CD14-positive monocyte (primary cell): ENCODE results near the gene UST. TPM values are rescaled to one million over a fixed set of nuclear protein-coding genes. Genes with fewer than 3 reads are reported as not detected.
A peak's percentile ranks its signal among the peaks of the same experiment; 100 is the strongest.

Experiments
- DNase-seq, 3 donors: peaks; one replicate each; pipeline ENCODE4 v3.0.0-alpha.2; 2011 to 2022
- H2AFZ ChIP-seq: 2 replicates; pipeline ENCODE4 v1.6.0; 2012; ENCODE audit warnings: mild to moderate bottlenecking, low read depth, low read length, inconsistent platforms; ENCODE audit not compliant: insufficient read depth, poor library complexity, severe bottlenecking
- H3K27ac ChIP-seq, 2 donors: 1 replicate in 1 of 2; 2 replicates in 1 of 2; pipeline ENCODE4 v1.5.1; 2012 to 2013; ENCODE audit warnings: low read length in 2 of 2, control low read depth in 1 of 2, inconsistent platforms in 1 of 2, low read depth in 1 of 2, mild to moderate bottlenecking in 1 of 2
- H3K27me3 ChIP-seq, 2 donors: one replicate each; pipeline versions ENCODE4 v1.6.0 to v1.6.1; 2011 to 2013; ENCODE audit warnings: low read length in 2 of 2; ENCODE audit not compliant: control insufficient read depth in 2 of 2, insufficient read depth in 2 of 2
- H3K36me3 ChIP-seq, 2 donors: replicated peaks in 1 of 2; 1 replicate in 1 of 2; 2 replicates in 1 of 2; pipeline versions ENCODE4 v1.5.1 to v1.6.1; 2012 to 2013; ENCODE audit warnings: low read length in 2 of 2, control low read depth in 1 of 2, inconsistent platforms in 1 of 2, mild to moderate bottlenecking in 1 of 2; ENCODE audit not compliant: insufficient read depth in 2 of 2, control insufficient read depth in 1 of 2
- H3K4me1 ChIP-seq, 2 donors: 1 replicate in 1 of 2; 2 replicates in 1 of 2; pipeline versions ENCODE4 v1.5.1 to v1.6.1; 2012 to 2013; ENCODE audit warnings: low read length in 2 of 2, control low read depth in 1 of 2, inconsistent platforms in 1 of 2, mild to moderate bottlenecking in 1 of 2, moderate library complexity in 1 of 2; ENCODE audit not compliant: insufficient read depth in 2 of 2, control insufficient read depth in 1 of 2
- H3K4me2 ChIP-seq: replicated peaks from 2 replicates; pipeline ENCODE3; 2012; ENCODE audit warnings: low read length, moderate library complexity, mild to moderate bottlenecking; ENCODE audit not compliant: poor library complexity, severe bottlenecking; ENCODE audit errors: extremely low read depth
- H3K4me3 ChIP-seq, 3 experiments: fragments of 200-600 bp in 1 of 3; sonication (generic) in 1 of 3; replicated peaks in 1 of 3; 1 replicate in 2 of 3; 2 replicates in 1 of 3; pipeline ENCODE4 v1.5.1; 2011 to 2013; ENCODE audit warnings: low read length in 3 of 3, mild to moderate bottlenecking in 3 of 3, control low read depth in 2 of 3, low read depth in 2 of 3, inconsistent platforms in 1 of 3, moderate library complexity in 1 of 3
- H3K79me2 ChIP-seq: 2 replicates; pipeline ENCODE4 v1.6.0; 2012; ENCODE audit warnings: mild to moderate bottlenecking, control low read depth, inconsistent platforms, low read length, moderate library complexity; ENCODE audit not compliant: insufficient read depth
- H3K9ac ChIP-seq: 2 replicates; pipeline ENCODE4 v1.6.0; 2017; ENCODE audit warnings: low read length, mild to moderate bottlenecking; ENCODE audit not compliant: insufficient read depth, poor library complexity, severe bottlenecking
- H3K9me3 ChIP-seq, 2 donors: replicated peaks in 1 of 2; 1 replicate in 1 of 2; 2 replicates in 1 of 2; pipeline versions ENCODE4 v1.5.1 to v1.6.1; 2012 to 2013; ENCODE audit warnings: low read length in 2 of 2, control low read depth in 1 of 2; ENCODE audit not compliant: control insufficient read depth in 1 of 2, insufficient read depth in 1 of 2
- H4K20me1 ChIP-seq: 2 replicates; pipeline ENCODE4 v1.6.0; 2012; ENCODE audit warnings: mild to moderate bottlenecking, low read length, control low read depth, moderate library complexity; ENCODE audit not compliant: insufficient read depth
- H3K27ac Mint-ChIP-seq, 7 donors: one replicate each; pipeline ENCODE4 v1.8.0; 2020; ENCODE audit warnings: mild to moderate bottlenecking in 7 of 7, mixed read lengths in 7 of 7, moderate library complexity in 6 of 7, inconsistent platforms in 2 of 7
- H3K27me3 Mint-ChIP-seq, 3 donors: one replicate each; pipeline ENCODE4 v1.8.0; 2021 to 2022; ENCODE audit warnings: low read depth in 3 of 3, mild to moderate bottlenecking in 3 of 3, mixed read lengths in 3 of 3, moderate library complexity in 3 of 3, inconsistent platforms in 1 of 3
- H3K36me3 Mint-ChIP-seq, 2 donors: one replicate each; pipeline ENCODE4 v1.8.0; 2020; ENCODE audit warnings: mixed read lengths in 2 of 2, inconsistent platforms in 1 of 2, mild to moderate bottlenecking in 1 of 2
- H3K4me1 Mint-ChIP-seq: one replicate; pipeline ENCODE4 v1.8.0; 2020; ENCODE audit warnings: mild to moderate bottlenecking, mixed read lengths
- H3K4me3 Mint-ChIP-seq, 2 donors: one replicate each; pipeline ENCODE4 v1.8.0; 2020; ENCODE audit warnings: mild to moderate bottlenecking in 2 of 2, mixed read lengths in 2 of 2, moderate library complexity in 1 of 2
- H3K9me3 Mint-ChIP-seq, 7 donors: one replicate each; pipeline ENCODE4 v1.8.0; 2020 to 2022; ENCODE audit warnings: mixed read lengths in 7 of 7, mild to moderate bottlenecking in 6 of 7, moderate library complexity in 6 of 7, inconsistent platforms in 2 of 7
- CTCF ChIP-seq: fragments of 200-600 bp; IDR thresholded peaks from one replicate; pipeline ENCODE4 v1.8.0; 2022; ENCODE audit warnings: antibody characterized with exemption, mild to moderate bottlenecking
- WGBS: methylation state at CpG from one replicate; pipeline ENCODE4 v1.1.5; 2013; ENCODE audit warnings: missing lambda C conversion rate; ENCODE audit not compliant: insufficient coverage; 5-methylcytosine and 5-hydroxymethylcytosine counted together
- intact Hi-C, 2 donors: fragments of 100-400 bp; cut with micrococcal nuclease; formaldehyde crosslinking; loops; one replicate each; pipeline versions ENCODE4 v1.15.0 to v1.15.1; 2023
- polyA plus RNA-seq, 3 donors: library from polyadenylated mRNA; depleted of rRNA in 1 of 3; unstranded in 2 of 3; stranded (reverse) in 1 of 3; fragments of 300-500 nt in 2 of 3; fragments of >200 nt in 1 of 3; fragmentation: Illumina TruSeq in 2 of 3; gene quantifications; 1 replicate in 2 of 3; 2 replicates in 1 of 3; pipeline ENCODE4 v1.2.3, GENCODE V29; 2012 to 2021

Gene UST
- polyA plus RNA-seq, 3 donors: 0.33 to 0.53 (median 0.48) TPM

- intact Hi-C loops: no loop called here
- Histone ChIP-seq H3K9me3 (no peaks in the 10 kb centered on the region), H3K27ac (no peak overlapping the region), H3K9ac (no peak overlapping the region), H2AFZ (no peak overlapping the region), H4K20me1 (no peaks in the 10 kb centered on the region), H3K4me3 (no peak overlapping the region), H3K27me3 (no peaks in the 10 kb centered on the region), H3K4me1 (peaks cover 0 to 3% of the 10 kb centered on the region in 2 donors), H3K36me3 (no peaks in the 10 kb centered on the region), H3K79me2 (no peaks in the 10 kb centered on the region), H3K4me2 (no peak overlapping the region)
- no peak for TF ChIP-seq CTCF
- Mint-ChIP-seq H3K27me3 (peaks cover 0 to 5% (median 2%) of the 10 kb centered on the region in 3 donors), H3K9me3 (peaks cover 0 to 2% (median 0%) of the 10 kb centered on the region in 7 donors), H3K27ac (no peak overlapping the region), H3K36me3 (no peaks in the 10 kb centered on the region), H3K4me3 (no peak overlapping the region), H3K4me1 (peaks cover 11% of the 10 kb centered on the region)
- 0% methylated on average over 2 of the region's 5 CpGs for WGBS
- peak in 1 of 3 donors; percentile 7 for DNase-seq
Observed at GRCh38 chr6:148854096-148854495, 107.3 kb downstream of the UST start.

DNA sequence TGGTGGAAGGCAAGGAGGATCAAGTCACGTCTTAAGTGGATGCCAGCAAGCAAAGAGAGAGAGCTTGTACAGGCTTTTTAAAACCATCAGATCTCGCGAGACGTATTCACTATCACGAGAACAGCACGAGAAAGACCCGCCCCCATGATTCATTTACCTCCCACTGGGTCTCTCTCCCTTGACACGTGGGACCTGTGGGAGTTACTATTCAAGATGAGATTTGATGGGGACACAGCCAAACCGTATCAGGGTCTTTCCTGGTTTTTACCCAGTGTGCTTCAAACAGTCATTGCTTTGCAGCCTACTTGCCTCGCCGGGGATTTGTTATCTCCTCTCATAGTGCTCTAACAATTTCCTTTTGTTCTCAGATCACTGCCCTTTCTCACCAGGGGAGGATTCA is 108.2 kb downstream of the UST start:
- WGBS: 70% methylated on average over 2 of the region's 11 CpGs
- Mint-ChIP-seq H3K4me1 (peaks cover 11% of the 10 kb centered on the region), H3K4me3 (no peak overlapping the region)

More for the DNA sequence above, 108.2 kb downstream of the UST start:
- Histone ChIP-seq H3K36me3 (no peaks in the 10 kb centered on the region), H2AFZ (no peak overlapping the region), H4K20me1 (no peaks in the 10 kb centered on the region), H3K9ac (no peak overlapping the region), H3K79me2 (no peaks in the 10 kb centered on the region), H3K27ac (no peak overlapping the region), H3K27me3 (no peaks in the 10 kb centered on the region), H3K4me3 (no peak overlapping the region), H3K4me2 (no peak overlapping the region), H3K4me1 (peaks cover 0 to 3% of the 10 kb centered on the region in 2 donors), H3K9me3 (no peaks in the 10 kb centered on the region)
- DNase-seq: no peak
- Mint-ChIP-seq H3K9me3 (peaks cover 0 to 5% (median 0%) of the 10 kb centered on the region in 7 donors), H3K27me3 (peaks cover 0 to 5% (median 2%) of the 10 kb centered on the region in 3 donors), H3K36me3 (no peaks in the 10 kb centered on the region), H3K27ac (no peak overlapping the region)
- intact Hi-C loops: no loop called here
- TF ChIP-seq CTCF: no peak
